GM18951 (cell line): ENCODE measurements around the gene PLD1.

ENCODE experiments used
- POLR2A ChIP-seq: IDR thresholded peaks from 4 replicates; pipeline ENCODE4 v1.6.1; 2011; ENCODE audit warnings: mild to moderate bottlenecking; ENCODE audit not compliant: insufficient read length, insufficient read depth; ENCODE audit errors: extremely low read depth
- in situ Hi-C: fragments of 300-500 bp; cut with MboI; formaldehyde crosslinking; loops from one replicate; pipeline ENCODE4 v1.12.0; 2022; ENCODE audit warnings: low sequenced_read_pairs, mixed read lengths, inconsistent platforms; ENCODE audit not compliant: unreplicated experiment

PLD1 gene

DNA sequence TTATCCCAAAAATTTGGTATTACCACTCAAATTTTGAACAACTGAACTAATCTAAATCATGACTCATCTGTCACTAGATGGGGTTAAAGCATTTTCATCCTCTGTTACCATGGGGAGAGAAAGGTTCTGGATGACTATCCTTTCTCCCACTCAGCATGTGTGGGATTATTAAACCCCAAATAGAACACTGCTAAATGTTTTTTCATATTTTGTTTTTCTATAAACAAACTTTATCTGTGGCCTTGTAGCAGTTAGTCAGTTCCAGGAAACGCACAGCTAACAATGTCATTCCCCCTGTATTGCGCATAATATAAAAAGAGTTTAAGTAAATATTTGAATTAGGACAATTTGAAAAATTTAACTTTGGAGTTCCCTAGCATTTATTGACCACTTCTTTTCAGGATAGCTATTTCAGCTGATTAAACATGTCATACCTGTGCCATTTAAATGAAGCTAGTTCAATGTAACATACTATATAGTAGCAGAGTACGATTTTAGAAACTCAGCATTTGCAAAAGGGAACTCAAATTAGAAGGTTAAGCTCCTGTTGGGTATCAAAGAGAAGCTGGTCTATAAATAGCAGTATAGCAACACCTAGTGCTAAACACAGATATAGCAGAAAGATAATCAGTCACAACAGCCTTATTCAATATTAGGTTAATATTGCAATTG lies 23.6 kb upstream of the PLD1 start:
- in situ Hi-C loops: no loop called here

DNA sequence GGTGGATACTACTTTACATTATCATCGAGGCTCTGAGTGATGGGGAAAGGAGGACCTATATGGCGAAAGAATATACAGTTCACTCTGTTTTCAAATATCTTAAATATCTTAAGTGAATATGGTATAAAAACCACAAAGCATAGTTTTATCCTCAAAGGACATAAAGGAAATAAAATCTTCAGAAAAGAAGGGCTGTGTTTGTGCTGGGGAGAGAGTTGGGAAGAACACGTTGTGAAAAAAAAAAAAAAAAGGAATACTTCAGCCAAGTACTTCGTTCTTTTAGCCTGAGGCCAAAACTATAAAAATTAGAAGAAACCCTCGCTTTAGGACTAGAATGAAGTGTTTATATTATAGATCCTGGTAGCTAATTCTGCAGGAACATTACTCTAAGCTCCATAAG lies 22.7 kb upstream of the PLD1 start:
- in situ Hi-C loops: no loop called here
- TF ChIP-seq POLR2A: no peak

More for the DNA sequence above, 23.6 kb upstream of the PLD1 start:
- TF ChIP-seq POLR2A: no peak

DNA sequence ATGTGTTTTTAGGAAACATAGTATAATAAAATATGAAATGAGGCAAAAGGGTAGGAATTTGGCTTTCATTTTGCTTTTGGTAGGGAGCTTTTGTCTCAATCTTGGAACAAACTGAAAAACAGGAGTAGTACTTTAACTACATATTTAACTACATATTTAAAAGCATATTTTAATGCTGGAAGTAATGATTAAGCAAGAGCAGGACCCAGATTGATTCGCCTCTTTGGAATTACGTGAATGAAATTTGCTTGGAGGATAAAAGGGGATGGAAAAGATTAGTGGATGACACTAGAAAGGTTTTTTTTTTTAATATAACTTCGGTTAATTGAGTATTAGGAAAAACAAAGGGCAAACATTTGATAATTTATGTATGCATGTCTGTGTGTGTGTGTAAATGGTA lies 21.7 kb upstream of the PLD1 start:
- in situ Hi-C loops: no loop called here
- TF ChIP-seq POLR2A: no peak

DNA sequence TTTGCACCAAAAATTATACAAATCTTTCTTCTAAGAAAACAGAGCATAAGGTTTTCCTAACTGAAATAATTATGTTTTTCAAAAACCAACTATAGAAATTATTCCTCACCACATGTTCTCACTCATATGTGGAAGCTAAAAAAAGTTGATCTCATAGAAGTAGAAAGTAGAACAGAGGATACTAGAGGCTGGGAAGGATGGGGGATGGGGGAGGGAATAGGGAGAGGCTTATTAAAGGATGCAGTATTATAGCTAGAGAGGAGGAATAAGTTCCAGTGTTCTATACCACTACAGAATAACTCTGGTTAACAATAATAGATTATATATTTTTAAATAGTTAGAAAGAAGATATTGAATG lies 20.2 kb upstream of the PLD1 start:
- no peak for TF ChIP-seq POLR2A
- in situ Hi-C loops: no loop called here

DNA sequence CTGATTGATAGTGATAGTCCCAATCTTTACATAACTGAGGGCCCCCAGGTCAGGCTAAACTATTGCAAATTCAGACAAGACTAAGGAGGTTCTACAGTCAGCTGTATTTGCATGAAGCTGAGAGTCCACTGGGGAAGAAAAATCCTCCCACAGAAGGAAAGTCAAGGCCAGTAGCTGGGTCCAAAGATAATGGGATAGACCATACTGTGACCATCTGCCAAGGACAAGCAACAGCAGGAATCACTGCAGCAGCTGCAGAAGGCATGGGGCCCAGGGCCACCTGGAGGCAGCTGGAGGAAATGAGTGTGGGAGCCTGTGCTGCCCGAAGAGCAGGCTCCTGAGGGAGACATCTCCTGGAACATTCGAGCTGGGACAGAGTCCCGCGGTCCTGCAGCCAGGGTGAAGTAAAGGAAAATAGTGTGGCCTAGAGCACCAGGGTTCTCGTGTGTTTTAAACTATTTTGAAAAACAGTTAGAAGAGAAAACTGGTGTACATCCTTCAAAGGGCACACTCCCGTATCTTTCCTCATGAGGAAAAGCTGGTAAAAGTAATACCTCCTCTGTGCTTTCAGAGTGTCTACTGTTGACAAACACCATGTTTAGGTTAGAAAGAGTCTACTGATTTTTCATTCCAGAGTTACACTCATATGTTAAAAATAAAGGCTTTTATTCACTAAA lies 19.7 kb upstream of the PLD1 start:
- TF ChIP-seq POLR2A: no peak
- in situ Hi-C loops: no loop called here

DNA sequence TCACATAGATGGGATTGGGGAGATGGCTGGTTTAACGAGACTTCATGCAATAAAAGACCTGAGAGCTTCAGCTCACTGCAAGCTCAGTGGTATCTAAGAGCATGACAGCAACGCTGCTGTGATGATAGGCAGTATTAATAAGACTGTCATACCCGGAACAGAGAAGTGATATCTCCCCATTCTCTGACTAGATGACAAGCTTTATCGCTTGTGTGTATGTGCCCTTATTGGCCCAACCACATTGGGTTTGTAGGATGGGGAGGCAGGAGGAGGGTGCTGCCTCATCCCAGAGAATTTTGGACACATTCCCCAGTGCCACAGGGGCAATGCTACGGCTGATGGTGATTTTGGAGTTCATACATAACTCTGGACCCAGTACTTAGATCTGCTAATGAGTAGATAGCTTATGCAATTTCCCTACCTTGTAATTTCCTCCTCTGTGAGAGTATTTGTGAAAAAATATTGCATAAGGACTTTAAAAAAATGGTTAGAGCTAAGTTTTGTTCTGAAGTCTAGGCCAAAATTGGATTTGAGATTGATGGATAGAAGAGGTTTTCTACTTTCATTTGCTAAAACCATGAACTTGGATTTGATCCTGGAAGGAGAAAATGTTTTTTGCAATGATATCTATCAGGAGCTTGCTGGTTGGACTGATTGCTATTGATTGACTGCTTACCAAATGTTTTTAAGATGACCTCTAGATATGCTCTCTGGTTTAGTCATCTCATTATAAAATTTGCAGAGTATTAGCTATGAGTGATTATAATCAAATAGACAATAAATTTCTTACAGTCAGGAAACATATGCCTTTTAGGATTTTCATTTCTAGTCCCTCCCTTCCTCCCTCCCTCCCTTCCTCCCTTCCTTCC lies 18.9 kb upstream of the PLD1 start:
- no peak for TF ChIP-seq POLR2A
- in situ Hi-C loops: no loop called here

DNA sequence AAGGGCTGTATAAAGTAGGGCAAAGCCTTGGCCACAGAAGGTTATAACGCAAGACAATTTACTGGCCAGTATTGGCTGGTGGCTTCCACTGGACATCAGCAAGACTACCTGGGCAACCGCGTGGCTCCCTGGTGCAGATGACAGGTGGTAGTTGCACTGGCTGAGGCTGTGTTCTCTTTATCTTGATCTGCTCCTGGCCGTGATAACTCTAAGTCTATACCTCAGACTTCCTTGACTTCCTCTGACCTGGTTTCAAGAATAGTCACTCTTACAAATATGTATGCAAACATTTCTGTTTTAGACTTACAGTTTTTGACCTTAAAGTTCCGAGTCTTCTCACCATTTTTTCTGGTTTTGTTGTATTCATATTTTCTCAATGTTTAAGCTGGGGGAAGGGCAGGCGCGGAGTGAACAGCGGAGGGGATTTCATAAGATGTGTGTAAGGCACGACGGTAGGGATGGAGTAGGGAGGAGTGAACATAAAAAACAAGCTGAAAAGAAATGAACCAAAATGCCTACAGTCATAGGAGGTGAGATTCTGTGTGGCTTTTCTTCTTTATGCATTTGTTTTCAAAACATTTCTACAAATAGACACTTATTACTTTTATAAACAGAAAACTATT lies 17.7 kb upstream of the PLD1 start:
- in situ Hi-C loops: no loop called here
- no peak for TF ChIP-seq POLR2A

DNA sequence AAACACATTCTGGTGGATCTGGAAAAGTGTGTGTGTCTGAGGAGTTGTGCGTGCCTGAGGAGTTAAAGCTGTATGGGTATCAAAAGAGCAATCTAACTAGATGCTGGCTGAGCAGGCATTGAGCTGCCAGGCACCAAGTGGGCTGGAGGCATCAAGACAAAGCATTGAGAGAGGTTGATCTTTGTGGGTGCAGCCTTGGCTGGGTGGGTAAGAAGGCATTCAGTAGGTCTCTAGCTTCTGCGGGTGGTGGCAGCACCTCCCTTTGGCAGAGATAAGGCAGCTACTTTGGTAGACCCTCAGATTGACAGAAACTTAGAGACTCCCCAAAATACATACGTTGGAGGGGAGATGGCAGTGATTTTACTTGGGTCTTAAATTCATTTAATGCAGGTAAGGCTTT lies 17.1 kb upstream of the PLD1 start:
- TF ChIP-seq POLR2A: no peak
- in situ Hi-C loops: no loop called here

DNA sequence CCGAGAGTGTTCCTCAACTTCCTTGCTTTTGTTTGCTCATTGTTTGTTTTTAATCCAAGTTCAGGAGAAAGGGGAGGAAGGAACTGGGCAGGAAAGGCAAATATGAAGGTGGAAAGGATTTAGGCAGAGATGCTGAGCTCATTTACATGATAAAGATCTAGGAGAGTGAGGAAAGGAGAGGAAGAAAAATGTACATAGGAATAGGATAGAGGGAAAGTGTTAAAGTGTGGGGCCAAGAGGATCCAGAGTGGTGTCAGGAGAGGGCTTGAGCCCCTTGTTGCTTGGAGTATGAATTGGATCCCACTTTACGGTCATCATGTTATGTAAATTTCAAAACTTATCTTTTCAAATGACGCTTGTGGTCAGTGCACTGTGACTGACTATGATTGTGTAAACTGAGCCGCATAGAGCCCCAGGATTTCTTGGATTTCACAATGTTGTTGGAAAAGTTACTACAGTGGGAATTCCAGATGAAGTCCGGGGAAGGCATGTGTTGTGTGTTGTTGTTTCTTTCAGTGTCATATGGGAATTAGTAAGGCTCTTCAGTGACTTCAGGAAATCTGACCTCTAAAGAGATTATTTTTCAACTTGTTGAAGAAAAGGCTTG lies 15.0 kb upstream of the PLD1 start:
- in situ Hi-C loops: no loop called here
- no peak for TF ChIP-seq POLR2A

DNA sequence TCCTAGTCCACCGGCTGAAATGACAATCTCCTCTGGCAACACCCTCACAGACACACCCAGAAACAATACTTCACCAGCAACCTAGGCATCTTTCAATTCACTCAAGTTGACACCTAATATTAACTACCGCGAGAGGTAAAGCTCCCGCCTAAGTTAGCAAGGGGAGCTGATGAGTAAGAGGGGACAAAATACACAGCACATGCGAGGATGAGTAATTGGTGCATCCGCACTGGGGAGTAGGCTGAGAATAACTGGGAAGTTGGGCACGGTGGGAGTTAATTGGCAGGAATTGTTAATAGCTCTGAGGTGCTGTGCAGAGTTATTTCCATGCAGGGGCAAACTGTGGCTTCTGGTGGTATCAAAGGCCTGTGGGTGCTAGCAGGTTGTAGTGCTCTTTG lies 14.5 kb upstream of the PLD1 start:
- TF ChIP-seq POLR2A: no peak
- in situ Hi-C loops: no loop called here

DNA sequence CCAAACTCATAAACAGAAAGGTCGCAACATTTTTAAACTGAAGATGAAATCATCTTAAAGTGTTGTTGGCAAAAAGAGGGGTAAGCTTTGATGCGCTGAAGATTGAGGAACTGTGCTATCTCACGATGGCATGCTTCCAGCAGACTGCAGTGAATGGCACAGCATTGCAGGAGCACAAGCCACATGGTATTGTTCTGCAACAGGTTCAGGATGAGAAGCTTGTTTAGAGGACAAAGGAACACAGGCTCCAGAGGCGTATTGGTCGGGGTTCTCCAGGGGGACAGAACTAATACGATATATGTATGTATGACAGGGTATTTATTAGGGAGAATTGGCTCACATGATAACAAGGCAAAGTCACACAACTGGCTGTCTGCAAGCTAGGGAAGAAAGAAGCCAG lies 13.8 kb upstream of the PLD1 start:
- in situ Hi-C loops: no loop called here
- TF ChIP-seq POLR2A: no peak

DNA sequence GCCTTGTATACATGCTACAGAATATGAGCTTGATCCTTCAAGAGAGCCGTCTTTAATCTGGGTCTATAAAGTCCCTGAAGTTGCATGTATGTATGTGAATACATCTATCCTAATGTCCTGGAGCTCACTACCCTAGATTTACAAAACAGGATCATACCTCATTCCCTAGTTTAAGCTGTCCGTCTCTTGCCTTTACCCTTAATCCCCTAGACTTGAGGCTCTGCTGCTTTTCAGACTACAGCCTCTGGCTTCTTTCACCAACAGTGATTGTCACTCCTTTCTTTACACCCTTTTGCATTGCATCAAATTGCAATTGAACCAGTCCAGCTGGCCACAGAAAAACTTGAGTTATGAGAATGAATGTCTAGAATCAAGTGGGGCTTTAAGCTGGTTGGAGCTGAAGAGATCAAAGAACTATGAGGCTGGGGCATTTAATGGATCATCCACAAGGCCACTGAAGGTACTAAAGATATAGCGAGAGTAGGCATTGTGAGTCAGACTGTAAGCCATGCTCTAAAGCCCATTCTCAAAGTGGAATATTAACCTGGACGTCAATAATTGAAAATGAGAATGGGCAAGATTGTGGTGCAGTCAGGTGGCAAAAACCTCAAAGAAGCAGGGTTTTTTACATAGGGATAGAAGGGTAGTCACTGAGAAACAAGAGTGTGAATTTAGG lies 12.3 kb upstream of the PLD1 start:
- in situ Hi-C loops: no loop called here
- peak; percentile 21 for TF ChIP-seq POLR2A
